Cardiac fibroblast (primary cell): ENCODE results near the gene CIROP.

ENCODE experiments used
- DNase-seq, 2 donors: peaks; one replicate each; pipeline versions ENCODE4 v3.0.0 to v3.0.0-alpha.2; 2010; ENCODE audit warnings: low read depth in 2 of 2
- H3K4me3 ChIP-seq, 2 donors: replicated peaks in 1 of 2; 1 replicate in 1 of 2; 2 replicates in 1 of 2; pipeline ENCODE4 v1.5.1; 2011; ENCODE audit warnings: low read depth in 2 of 2, low read length in 2 of 2, mild to moderate bottlenecking in 2 of 2, moderate library complexity in 1 of 2
- CTCF ChIP-seq: IDR thresholded peaks from one replicate; pipeline ENCODE4 v1.5.1; 2011; ENCODE audit warnings: low read depth, mild to moderate bottlenecking, low read length, inconsistent platforms

The CIROP gene

DNA sequence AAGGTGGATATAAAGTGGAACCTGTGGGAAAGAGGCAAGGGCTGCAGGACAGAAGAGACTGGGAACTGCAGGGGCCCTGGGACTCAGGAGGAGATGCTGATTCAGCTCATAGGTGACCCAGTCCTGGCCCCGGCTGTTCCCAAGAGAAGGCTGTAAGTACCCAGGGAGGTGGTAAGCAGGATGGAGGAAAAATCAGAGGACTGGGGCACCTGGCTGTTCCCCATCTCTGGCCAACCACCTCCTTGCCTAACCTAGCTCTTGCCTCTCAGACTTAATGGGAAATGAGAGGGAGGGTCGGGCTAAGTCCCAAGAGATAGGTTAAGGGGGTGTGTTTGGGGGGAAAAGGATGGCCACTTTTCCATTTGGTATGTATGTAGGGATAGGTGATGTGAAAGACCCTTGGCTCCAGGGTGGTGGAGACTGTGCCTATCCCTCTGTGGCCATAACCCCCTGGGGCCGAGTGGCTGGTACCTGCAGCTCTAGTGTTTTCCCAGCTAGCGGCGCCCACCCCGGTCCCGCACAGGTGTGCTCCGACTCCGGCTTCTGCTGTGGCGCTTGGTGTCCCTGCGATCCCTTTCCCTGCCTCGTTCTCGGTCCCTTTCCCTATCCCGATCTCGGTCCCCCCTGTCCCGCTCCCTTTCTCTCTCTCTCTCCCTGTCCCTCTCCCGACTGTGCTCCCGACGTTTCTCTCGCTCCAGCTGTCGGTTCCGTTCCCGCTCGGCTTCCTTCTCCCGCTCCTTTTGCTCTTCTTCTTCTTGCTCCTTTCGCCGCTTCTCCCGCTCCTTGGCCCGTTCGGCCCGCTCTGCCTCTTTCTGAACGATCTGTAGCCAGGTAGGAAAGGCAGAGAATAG, 45.9 kb downstream of the CIROP start:
- no peak overlapping the region for H3K4me3 ChIP-seq
- no peak for TF ChIP-seq CTCF
- DNase-seq = no peak

DNA sequence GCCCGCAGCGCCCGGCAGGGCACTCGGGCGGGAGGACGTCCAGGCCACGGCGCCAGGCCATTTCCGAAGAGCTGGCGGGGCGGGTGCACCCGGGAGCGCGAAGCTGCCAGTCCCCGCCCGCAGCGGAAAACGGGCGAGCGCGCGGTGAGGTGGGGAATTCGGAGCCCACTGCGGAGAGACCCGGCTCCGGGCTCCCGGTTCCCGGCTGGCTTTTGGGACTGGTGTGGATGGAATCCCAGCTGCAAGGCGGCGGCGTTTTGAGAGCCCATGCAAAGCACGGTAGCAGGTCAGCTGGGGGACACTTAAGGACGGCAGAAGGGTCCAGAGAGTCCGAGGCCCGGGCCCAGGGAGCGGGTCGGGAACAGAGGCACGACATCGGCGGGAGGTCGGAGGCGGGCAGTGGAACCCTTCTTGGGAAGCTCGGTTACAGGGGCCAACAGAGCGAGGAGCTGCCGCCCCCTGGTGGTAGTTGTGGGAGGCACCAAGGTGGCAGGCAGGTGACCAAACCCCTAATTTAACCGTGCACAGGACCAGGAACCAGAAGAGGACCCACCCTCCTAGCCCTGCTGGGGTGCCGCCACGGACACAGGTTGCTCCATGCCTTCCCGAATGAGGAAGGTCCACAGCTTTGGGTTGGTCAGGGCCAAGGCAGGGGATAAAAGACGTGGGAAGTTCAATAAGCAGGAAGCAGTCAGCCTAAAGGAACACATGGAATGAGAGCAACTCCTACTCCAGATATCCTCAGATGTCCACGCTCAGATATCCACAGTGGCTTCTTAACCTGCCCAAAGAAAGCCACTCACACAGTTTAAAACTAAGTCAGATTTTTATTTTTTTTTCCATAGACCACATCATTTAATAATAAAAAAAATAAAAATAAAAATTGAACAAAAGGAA, 46.8 kb downstream of the CIROP start:
- DNase-seq = peak; percentile 86 to 87
- H3K4me3 ChIP-seq = peak overlapping the region; percentile 43 to 54
- TF ChIP-seq CTCF = peak; percentile 91

GRCh38 chr14:23056956-23057756, 47.6 kb downstream of the CIROP start, which contains the start of gene CDH24:
CDH24 (minus strand) TSS chr14:23057520; CDS start chr14:23055733, 1,787 bp downstream.
- DNase-seq = peak; percentile 50 to 74
- no peak for TF ChIP-seq CTCF
- H3K4me3 ChIP-seq = peak within 1 kb of the TSS; percentile 51 to 54

GRCh38 chr14:23056145-23056955, 48.4 kb downstream of the CIROP start:
- DNase-seq = peak; percentile 67 to 68
- peak overlapping the region; percentile 2 to 51 for H3K4me3 ChIP-seq
- TF ChIP-seq CTCF = peak; percentile 74

DNA sequence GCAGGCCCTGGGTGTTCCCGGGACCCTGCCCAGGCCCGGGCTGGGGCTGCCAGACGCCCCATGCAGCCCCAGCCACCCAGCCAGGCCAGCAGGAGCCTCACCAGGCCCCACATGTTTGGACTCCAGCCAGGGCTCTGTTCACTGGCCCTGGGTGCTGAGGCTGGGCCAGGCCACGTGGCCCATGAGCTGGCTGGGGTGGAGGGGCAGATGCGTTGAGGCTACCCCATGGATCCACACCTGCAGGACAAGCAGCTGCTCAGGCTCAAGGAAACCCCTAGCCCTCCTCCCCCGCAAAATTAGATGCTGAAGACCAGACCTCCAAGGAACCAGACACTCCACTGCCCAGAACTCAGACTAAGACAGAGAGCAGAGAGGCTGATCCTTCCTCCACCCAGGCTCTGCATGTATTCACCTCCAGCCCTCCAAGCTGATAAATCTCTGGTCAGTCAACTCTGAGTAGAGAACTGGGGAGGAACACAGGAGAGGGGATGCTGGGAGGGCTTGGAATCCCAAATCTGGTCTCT, 49.1 kb downstream of the CIROP start:
- DNase-seq = peak in 1 of 2 donors; percentile 34
- TF ChIP-seq CTCF = no peak
- no peak overlapping the region for H3K4me3 ChIP-seq
